Stimulated activated CD8-positive, alpha-beta memory T cell treated with anti-CD3 and anti-CD28 coated beads, Interleukin-15, amount 100 ng/mL, for 1 hour (primary cell): ENCODE measurements around the gene FNDC3B.

Source experiments
- DNase-seq: peaks from one replicate; pipeline ENCODE4 v3.0.0-alpha.2; 2020; ENCODE audit warnings: low read depth

FNDC3B gene

DNA sequence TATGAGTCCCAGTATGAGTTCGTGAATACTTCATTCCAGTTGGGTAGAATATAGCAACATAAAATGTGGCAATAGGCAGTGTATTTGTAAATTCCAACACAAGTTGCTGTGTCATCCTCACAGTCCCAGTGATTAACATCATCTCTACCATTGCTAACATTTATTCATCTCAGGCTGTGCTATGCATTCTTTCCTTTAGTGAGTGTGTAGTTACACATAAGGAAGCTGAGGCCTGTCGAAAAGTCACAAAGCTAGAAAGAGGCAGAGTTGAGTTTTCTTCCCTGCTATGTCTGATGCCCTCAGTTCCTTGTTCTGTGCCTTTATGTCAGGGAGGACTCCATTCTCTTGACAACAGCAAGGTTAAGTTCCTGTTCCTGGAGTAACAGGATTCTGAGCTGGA lies 96.4 kb downstream of the FNDC3B start:
- DNase-seq: no peak

DNA sequence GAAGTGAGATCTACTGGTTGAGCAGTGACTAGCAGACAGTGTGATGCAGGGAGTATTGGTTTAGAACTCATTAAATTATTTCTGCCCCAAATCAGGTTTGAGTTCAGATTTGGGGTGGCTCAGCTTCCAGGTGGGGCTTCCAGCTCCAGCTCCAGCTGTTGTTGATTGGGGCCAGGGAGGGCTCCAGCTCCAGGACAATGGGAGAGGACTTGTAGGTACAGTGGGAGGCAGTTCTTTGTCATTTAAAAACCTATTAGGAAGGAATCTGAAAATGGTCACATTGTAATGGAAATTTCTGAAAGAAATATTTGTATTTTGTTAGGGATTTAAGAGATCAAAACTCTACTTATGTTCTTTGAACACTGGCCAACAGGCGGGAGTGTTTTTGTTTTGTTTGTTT lies 97.0 kb downstream of the FNDC3B start:
- no peak for DNase-seq

DNA sequence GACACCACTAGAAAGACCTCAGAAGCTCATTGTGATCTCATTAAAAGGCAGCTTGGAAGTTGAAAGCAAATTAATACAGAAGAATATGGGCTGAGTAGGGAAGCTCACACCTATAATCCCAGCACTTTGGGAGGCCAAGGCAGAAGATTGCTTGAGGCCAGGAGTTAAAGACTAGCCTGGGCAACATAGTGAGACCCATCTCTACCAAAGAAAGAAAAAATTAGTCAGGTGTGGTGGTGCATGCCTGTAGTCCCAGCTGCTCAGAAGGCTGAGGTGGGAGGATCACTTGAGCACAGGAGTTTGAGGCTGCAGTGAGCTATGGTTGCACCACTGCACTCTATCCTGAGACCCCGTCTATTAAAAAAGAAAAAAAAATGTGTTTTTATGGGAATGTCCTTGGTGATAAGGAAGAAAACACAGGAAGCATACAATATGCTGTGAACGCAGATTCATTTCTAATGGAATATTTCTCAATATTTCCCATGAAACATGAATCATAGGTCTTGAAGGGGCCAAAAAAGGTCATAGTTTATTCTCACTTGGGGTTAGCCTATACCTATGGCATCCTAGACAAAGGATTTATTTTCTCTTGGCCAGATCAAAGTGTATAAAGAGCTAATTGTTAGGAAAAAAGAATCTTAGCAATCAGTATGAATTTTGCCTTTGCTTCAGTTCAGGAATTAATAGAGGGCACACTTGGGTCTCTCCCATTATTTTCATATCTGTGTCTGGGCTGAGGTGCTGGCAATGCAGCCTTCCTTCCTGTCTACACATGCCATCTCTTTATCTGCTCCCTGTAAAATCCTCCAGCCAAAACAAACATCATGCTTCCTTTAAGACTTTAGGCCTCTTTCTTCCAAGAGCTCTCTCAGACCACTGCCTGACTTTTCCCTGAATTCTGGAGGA lies 98.2 kb downstream of the FNDC3B start:
- DNase-seq: no peak

DNA sequence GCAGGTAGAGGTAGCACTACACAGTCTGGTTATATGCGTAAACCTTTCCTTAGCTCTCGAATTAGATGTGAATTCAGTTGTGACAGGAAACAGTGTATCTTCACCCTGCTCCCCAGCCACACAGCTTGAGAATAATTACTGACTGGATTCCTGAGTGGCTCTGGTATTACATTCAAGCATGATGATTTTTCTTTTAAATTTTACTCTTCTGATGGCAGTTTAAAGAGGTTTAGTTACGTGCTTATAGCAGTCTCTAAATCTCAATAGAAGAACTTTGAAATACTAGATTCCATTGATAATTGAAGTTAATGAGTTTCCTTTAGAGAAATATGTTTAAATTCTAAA lies 98.8 kb downstream of the FNDC3B start:
- DNase-seq: no peak

DNA sequence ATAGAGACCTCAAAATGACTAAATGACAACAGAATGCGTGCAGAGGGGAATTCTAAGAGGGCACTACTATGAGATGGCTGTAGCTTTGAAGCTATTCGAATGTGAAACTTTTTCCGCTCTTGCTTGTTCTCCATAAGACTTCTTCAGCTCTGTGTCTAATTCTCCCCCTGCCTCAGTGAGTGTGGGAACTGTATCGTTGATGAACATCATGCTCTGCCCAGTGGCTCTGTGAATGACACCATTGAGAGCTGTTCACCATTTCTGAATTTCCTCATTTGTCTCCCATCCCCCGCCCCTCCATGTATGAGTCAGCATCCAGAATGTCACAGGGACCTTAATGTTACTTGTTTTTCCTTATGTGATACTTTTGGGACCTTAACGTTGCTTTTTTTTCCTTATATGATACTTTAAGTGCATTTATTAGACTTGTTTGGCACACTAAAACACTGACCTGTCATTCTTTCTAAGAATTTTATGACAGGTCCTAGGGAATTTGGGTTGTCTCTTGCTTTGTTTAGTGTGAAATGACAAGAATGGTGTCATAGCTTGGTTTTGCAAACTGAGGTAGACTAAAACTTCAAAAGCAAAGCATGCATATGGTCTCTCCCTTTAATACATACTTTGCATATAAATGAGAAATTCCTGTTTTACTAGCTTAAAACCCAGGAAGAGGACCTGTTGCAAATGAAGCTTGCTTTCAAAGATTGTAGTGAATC lies 99.6 kb downstream of the FNDC3B start:
- DNase-seq: no peak

DNA sequence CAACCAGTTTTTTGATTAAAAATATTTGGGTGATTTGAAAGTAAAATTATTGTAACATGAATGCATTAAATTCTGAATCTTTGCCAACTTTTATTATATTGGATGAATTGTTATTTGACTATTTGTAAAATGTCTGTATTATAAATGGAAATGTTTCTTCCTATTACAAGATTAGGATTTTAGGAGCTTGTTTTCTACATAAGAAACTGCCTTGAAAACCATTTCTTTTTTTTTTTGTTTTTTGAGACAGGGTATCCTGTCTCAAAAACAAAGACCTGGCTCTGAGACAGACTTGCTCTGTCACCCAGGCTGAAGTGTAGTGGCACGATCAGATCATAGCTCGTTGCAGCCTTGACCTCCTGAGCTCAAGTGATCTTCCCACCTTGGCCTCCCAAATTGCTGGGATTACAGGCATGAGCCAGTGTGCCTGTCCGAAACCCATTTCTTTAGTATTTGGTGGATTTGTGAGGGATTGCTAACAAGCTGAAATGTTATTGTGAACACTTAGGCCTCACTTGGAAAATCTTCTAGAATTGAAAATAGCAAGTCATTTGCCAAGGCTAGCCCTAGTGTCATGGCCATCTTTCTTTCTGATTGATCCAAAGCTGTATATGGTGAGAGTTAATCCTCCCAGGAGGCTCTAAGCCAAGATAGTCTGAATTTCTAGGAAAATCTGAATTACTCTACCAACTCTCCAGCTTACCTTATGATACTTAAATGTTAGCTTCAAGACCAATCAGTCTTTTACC lies 100.3 kb downstream of the FNDC3B start:
- no peak for DNase-seq

DNA sequence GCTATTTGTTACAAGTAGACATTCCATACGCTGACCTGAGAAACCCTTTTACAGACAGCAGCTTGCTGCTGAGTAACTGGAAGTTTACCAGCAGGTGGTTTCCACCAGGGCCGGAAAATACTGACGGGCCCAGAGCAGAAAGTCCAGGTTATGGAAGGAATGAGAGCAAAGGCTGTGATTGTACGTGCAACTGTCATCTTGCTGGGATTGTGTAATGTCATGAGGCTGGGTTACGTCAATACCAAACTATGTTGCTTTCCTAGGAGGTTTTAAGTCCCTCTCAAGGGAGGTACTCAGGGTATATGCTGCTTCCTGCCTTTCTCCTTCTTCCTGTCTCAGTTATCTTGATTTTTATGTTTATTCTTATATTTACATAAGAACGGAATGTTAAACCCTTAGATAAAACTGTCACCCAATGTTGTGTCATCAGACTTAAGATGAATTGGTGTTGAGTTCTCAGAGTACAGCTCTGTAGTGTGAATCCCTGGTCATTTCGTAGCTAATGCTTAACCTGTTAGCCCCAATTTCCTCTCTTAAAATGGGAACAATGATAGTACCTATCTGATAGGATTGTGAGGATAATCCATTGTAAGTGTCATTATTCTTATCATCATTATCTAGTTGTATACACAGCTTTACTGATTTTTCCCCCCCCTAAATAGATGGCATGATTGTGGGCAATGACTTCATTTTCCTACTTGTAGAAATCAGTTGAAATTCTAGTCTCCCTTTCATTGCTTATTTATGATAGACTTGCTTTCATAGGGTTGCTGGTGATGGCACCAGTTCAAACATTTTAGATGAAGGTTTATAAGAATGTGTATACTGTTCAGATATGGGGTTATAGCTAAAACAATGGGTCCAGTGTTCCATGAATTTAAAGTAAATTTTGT lies 101.4 kb downstream of the FNDC3B start:
- no peak for DNase-seq

DNA sequence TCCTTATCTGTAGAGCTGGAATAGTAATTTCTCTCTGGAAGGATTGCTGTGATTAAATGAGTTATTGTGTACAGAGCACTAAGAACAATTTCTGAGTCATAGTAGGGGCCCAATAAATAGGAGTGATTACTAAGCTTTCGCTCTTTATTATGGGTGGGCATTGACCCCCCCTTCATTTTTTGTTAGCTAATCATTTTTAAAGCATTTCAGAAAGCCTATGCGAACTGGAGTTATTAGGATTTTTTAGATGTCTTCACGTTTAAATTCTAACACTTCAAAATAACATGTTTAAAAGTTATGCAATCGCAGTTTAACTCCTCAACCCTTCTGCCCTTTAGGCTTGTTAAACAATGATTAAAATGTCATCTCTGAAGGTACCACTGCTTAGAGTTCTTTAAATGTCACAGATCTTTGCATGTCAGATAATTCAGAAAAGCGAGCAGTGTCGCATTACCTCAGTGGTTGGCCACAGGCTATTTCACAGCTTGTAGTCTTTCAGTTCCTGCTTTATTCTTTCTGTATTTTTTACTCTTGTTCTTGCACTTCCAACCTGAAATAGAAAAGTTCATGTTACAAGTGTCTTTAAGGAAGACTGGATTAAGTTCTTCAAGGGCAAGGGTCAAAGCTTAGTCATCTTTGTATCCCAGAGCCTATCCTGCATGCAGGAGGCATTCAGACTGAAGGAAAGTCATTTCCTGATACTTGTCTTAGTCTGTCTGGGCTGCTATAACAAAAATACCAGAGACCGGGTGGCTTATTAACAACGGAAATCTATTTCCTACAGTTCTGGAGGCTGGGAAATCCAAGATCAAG lies 102.9 kb downstream of the FNDC3B start:
- no peak for DNase-seq

GRCh38 chr3:172142864-172143451 lies 103.6 kb downstream of the FNDC3B start:
- no peak for DNase-seq

DNA sequence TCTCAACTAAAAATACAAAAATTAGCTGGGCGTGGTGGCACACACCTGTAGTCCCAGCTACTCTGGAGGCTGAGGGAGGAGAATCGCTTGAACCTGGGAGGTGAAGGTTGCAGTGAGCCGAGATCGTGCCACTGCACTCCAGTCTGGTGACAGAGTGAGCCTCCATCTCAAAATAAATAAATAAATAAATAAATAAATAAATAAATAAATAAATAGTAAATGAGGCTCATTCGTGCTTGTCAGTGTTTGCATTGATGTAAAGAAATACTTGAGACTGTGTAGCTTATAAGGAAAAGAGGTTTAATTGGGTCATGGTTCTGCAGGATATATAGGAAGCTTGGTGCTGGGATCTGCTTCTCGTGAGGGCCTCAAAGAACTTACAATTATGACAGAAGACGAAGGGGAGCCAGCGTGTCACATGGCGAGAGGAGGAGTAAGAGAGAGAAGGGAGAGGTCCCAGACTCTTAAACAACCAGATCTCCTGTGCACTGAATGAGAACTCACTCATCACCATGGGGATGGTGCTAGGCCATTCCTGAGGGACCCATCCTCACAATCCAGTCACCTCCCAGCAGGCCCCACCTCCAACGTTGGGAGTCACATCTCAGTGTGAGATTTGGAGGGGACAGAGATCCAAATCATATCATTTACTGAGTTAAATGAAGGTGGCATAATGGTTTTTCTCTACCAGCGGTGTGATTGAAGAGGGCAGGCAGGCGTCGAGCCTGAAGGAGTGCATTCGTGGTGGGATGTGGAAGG lies 104.5 kb downstream of the FNDC3B start:
- no peak for DNase-seq

DNA sequence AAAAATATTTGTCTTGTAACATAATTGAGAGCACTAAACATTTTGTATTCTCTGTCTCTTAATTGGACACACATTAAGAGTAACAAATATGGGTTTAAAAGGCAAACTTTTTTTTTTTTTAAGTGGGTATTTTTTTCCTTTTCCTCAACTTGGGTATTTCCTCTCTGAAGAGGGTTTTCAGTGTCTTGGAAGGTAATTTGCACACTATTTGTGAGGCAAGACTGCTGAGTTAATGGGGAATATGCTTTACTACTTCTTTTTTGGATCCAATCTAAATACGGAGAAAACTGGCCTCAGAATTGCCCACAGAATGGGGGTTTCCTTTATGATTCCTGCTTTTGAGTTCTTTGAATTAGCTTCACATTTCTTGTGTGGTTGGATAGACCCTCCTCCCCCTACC lies 105.2 kb downstream of the FNDC3B start:
- DNase-seq: no peak

GRCh38 chr3:172145031-172145686 lies 105.8 kb downstream of the FNDC3B start:
- no peak for DNase-seq

DNA sequence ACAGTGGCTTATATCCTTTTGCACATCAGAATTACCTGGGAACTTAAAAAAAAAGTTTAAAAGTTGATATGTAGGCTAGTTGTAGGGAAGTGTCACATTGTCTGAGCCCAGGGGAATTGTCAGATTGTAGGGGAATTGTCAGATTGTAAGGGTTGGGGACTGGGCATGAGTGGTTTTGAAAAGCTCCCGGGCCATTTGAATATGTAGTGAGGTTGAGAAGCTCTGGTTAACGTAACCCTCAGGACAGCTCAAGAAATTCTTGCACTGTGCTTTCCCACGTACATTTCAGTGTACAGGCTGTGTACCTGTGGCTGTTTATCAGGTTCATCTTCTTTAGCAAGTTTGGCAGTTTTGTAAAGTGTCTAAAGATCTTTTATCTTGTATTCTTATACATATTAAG lies 107.0 kb downstream of the FNDC3B start:
- DNase-seq: no peak

GRCh38 chr3:172147113-172147818 lies 107.9 kb downstream of the FNDC3B start:
- no peak for DNase-seq

GRCh38 chr3:172148241-172148640 lies 108.9 kb downstream of the FNDC3B start:
- DNase-seq: no peak

DNA sequence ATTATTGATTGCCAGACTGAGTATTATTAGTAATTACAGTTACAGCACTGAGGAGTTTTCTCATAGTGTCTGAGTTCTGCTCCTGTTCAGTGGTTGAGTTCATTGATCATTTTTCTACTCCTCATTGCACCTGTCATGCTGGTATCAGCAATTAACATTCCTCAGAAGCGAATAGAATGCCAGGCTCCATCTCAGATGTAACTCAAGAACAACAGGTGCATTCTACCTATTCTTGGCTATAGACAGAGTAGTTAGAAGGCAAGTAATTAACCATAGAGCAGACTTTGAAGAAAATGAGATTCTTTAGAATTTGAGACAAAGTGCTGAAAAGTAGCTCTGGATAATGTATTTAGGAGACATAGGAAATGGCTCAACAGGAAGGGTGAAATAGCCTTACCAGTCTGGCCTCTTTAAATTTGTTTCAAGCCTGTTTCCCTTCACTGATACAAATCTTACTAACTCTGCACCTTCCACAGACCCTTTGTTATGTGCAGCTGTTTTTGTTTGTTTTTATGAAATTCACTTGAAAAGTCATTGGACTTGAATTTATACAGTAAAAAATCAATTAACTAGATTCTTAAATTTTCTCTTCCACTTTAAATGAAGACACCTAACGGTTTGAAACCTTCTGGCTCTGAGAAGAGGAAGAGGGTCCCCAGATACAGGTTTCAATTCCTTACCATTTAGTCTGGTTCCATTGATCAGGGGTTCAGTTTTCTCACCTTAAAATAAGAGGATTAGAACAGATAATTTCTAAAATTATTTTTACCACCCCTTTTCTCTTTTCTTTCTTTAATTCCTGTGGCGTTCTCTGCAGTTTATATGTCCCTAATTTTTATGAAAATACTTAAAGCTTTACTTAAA lies 109.6 kb downstream of the FNDC3B start:
- no peak for DNase-seq

- DNase-seq: no peak
Observed at GRCh38 chr3:172150268-172150667, 110.9 kb downstream of the FNDC3B start.
